AML-193 (cell line): ENCODE measurements around the gene ROR2.
"Not testable (repeated sequence)": the region's sequence is repeated elsewhere in the genome, so short reads cannot be mapped to it uniquely, and the experiment has no call there.

Experiments used
- DNase-seq, 2 experiments: peaks; one replicate each; lab custom pipeline; 2025; lab: John Stamatoyannopoulos, UW

The ROR2 gene

DNA sequence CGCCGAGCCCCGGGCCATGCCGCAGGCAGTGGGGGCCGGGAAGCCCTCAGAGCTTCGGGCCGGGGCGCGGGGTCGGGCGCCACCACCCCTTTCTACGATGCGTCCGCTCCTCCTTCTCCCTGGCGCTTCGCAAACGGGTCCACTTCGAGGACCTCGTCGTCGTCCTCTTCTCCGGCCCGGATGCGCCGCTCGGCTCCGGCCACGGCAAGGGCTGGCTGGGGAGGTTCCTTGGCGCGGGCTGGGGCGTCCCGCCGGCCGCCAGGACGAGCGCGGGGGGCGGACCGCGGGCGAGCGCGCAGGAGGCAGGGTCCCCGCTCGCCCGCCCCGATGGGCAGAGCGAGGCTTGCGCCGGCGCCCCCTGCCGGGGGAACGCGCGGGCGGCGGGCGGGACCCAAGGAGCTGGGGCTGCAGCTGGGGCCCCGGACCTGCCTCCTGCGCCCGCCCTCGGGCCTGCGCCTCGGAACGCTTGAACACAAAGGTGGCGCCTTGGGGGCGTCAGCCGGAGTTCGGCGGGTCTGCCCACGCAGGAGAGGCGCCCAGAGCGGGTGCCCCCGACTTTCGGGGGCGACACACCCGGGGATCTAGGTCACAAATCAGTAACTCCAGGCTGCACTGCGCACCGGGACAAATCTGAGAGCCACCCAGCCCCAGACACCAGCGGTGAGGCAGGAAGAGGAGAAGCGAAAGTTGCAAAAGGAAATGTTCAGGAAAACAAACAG lies at the start of gene ROR2:
ROR2 (minus strand) TSS at position 283 of the 719 bp plus-strand sequence.
- no peak for DNase-seq

DNA sequence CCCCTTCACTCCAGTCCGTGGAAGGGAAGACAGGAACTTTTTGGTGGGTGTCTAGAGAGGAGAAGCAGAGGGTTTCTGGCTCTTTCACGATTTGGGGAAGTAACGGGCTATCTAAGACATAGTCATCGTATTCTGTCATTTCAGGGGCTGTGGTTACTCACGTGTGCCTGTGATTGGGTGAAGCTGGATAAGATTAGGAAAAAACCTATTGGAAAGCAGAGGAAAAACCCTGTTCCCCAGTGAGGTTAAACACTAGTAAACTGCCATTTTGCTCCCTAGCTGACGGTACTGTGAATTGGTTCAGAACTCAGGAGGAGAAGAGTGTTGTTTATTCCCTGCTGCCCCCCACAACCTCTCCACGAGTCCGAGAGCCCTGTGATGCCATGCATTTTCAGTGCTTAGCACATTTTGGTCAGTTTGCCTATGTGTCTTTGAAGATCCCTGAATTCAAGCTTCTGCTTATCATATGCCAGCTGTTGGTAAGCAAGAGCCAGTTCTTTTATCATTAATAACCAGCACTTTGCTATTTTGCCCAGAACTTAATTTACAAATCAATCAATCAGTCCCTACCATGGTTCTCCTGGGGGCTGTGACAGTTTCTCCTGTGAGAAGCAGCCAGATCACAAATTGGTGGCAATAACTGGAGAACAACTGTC lies 45.1 kb upstream of the ROR2 start:
- DNase-seq, result no peak

DNA sequence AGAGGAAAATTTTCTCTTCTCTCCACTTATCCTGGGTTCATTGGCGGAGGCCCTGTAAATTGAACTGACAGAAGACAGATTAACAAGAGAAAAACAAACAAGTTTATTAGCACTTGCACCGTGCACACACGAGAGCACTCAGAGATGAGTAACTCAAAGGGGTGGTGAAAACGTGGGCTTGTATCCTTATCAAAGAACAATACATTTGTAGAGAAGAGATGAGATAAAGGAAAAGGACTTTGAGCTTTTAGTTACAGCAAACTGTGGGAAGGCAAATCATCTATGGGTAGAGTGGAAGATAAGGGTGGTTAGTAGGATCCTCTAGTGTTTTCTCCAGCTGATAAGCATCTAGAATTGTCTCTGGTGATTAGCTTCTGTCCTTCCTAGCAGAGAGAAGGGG lies 44.4 kb upstream of the ROR2 start:
- DNase-seq, result no peak

DNA sequence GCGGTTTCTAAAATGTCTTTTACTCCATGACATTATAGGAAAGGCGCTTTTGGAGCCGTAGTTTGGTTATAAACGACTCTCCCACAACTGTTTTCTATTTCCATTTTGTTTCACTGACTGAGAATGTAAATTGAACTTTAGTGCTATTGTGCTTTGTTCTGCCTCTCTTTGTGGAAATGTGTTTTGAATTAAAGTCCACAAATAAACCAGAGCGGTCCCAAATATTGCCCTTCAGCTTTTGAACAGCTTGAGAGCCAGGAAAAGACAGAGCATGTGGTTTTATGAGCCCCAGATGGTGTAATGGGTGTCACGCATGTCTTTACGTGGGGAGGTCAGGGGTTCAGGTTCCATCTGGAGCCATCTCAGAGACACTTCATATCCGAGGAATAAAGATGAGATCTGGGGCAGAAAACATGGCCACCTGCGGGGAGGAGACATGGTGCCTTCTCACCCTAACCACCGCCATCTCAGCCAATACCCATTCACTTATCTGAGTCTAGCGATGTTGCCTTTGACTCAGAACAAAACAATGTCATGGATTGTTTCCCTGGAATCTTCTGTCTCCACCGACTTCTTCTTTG lies 42.5 kb upstream of the ROR2 start:
- no peak for DNase-seq

DNA sequence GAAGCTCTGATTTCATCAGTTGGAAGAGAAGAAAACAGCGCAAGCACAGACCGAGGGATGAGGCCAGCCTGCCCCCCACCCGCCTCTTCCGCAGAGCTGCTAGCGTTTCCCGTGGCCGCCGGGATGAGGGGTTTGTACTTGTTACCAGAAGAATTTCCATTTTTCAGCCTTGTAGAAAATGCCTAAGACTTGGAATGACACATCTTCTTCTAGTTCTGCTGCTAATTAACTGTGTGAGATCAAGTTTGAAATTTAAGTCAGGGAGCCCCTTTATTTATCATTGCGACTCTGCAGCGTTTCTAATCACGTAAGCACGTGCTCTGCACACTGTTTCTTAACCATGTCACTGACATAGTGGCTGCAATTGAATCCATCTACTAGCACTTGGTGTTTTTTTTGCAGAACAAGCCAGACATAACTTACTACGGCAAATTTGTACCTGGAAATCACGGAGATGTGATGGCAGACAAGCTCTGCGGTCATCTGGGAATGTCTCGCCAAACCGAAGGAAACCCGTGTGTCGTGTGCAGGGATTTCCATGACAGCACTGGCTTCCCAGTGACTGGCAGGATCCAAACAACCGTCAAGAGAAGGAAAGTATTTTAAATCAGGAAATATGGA lies 41.8 kb upstream of the ROR2 start:
- no peak for DNase-seq

DNA sequence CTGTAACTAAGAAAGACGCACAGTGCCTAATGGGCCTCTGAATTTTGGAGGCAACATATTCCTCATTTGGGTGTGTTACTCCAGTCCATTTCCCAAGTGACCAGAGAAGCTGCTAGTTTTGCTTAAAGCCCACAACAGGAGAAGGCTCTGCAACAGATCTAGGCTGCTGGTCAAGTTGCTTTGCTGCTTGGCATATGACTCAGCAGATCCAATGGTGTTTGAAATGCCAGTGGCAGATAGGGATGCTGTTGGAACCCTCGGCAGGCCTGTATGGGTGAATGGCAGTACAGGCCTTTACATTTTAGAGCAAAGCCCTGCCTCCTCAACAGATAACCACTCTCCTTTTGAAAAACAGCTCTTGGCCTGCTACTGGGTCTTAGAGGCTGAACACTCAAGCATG lies 36.2 kb upstream of the ROR2 start:
- DNase-seq, result no peak

DNA sequence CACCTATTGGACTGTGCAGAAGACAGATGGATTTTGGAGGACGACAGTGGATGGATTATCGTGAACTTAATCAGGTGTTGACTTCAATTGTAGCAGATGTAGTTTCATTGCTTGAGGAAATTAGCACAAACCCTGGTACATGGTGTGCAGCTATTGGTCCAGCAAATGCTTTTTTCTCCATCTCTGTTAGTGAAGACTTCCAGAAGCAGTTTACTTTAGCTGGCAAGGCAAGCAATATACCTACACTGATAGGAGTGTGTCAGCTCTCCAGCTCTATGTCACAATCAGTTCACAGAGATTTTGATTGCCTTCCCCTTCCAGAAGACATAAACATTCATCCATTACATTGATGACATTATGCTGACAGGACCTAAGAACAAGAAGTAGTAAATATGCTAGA lies 35.7 kb upstream of the ROR2 start:
- no peak for DNase-seq

DNA sequence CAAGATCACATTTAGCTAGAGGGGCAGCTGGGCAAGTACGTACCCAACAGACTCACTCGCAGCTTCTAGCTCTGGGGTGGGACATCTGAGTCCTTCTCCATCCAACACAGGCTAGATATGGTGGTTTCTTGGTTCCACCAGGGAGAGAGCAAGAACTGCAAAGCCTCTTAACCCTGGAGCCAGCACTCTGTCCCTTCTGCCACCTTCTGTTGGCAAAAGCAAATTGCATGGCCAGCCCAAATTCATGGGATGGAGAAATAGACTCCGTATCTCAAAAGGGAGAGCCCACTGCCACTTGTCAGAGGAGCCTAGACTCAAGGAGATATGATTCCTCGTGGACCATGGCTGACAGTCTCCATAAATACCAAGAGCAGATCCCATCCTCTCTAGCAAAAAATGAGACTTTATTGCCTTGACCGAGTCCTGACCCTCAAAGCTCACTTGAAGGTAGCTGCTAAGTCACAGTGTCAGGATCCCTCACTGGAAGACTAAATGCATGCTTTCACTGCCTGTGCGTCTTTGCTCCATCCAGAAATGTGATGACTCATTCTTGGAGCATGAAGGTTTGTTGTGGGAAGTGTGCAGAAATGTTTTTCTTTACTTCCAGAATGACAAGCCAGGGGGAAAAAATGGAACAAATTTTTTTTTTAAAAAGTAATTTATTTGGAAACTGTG lies 28.8 kb upstream of the ROR2 start:
- DNase-seq, result no peak

DNA sequence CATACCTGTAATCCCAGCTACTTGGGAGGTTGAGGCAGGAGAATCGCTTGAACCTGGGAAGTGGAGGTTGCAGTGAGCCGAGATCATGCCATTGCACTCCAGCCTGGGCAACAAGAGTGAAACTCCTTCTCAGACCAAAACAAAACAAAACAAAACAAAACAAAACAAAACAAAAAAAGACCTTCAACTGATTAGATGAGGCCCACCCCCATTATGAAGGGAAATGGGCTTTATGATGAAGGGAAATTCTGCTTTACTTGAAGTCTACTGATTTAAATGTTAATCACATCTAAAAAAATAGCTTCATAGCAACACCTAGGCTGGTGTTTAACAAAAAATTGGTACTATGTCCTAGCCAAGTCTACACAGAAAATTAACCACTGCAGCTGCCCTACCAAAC lies 25.2 kb upstream of the ROR2 start:
- not testable (repeated sequence) for DNase-seq

DNA sequence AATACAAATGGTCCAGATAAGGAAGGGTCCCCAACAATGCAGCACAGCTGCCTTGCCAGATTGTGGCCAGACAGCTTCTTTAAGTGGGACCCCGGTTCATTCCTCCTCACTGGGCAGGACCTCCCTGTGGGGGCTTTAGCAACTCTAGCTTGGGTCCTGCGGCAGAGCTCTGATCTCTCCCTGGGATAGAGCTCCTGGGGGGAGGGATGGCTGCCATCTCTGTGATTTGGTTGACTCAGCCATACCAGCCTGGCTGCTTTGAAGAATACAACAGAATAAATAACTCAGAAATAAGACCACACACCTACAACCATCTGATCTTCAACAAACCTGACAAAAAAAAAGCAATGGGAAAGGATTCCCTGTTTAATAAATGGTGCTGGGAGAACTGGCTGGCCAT lies 22.7 kb upstream of the ROR2 start:
- DNase-seq, result no peak

DNA sequence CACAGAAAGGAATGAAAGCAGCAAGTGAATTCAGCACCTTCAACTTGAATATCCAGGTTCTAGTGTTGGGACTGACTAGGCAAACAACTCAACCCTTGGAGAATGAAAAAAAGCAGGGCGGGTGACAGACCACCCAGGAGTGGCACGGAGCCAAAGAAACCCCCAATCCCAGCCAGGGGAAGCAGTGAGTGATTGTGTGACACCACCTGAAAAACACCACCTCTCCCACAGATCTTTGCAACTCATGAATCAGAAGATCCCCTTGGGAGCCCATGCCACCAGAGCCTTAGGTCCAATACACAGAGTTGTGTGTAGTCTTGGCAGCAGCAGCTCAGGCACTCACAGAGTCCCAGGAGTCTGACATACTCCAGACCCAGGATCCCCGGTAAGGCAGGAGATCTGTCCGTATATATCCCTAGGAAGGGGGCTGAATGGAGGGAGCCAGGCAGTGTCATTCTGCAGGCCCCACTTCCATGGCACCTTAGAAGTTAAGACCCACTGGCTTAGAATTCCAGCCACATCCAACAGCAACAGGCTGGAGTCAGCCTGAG lies 22.1 kb upstream of the ROR2 start:
- DNase-seq, result no peak

DNA sequence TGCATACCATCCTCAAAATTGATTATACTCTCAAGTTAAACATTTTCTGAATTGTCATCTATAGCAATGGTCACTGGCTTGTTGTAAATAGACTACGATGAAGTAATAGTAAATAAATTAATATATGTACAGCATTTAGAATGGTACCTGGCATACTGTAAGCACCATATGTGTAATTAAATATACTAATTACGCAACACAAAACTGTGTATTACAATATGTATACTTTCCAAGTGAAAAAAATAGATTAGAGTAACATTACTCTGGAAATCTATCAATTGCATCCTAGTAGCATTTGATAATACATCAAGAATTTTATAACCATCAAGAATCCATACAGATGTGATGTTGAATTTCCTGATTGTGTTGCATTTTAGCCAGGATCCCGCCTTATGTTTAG lies 17.2 kb upstream of the ROR2 start:
- no peak for DNase-seq

DNA sequence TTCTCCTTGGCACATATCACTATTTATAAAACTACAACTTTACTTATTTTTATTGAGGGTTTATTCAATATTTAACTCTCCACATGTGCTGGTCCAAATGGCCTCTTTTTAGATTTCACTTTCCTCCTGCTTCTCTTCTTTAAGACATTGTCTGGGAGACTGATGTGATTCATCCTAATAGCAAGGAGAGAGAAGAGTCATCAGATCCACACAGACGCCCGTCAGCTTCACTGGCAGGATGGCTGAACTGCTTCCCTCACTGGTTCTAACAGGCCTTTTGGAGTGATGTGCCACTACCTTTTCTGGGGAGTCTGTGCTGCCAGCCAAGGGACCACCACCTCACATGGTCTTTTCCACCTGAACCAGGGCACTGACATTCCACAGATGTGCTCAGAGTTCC lies 16.5 kb upstream of the ROR2 start:
- DNase-seq, result no peak

DNA sequence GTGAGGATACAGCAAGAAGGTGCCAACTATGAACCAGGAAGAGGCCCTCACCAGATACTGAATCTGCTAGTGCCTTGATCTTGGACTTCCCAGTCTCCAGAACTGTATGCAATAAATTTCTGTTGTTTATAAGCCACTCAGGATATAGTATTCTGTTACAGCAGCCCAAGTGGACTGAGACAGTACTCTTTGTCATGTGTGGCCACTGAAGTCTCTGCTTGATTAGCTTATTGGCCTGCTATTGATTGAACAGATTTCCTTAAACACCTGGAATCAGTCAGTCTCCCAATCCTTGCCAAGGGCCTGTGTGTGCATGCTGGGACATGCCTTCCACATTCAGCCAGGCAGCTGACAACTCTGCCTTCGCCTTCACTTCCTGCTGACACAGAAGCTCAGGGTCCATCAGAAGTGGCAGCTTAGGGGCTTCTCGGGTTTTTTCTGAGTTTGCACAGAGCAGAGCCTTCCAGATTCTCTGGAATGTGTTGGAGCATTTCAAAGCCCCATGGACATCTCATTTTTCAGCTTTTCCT lies 13.7 kb upstream of the ROR2 start:
- no peak for DNase-seq

DNA sequence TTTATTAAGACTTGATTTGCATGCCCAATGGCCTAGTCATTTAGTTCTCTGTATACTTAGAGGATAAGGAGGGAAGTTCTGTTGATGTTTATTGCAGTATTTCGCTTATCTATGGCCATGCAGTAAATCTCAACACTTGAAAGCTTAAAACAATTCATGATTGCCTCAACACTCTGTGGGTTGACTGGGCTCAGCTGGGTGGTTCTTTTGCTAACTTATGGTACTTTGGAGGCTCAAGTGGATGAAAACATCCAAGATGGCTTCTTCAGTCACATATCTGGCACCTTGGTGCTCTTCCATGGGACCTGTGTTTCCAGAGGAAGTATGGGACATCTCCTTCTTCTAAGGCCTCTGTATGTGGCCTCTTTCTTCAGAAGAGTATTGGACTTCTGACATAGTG lies 10.3 kb upstream of the ROR2 start:
- DNase-seq, result no peak

DNA sequence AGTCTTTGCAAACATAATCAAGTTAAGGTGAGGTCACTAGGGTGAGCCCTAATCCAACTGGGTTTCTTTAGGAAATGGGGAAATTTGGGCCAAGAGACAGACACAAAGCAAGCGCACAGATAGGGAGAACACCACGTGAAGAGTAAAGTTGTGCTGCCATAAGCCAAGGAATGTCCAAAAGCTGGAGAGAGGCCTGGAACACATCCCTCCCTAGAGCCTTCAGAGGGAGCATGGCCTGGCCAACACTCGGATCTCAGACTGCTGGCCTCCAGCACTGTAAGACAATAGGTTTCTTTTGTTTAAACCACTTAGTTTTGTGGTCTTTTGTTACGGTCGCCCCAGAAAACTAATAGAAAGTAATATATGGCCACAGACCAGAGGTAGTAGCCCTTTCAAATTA lies 8.1 kb upstream of the ROR2 start:
- DNase-seq, result no peak

DNA sequence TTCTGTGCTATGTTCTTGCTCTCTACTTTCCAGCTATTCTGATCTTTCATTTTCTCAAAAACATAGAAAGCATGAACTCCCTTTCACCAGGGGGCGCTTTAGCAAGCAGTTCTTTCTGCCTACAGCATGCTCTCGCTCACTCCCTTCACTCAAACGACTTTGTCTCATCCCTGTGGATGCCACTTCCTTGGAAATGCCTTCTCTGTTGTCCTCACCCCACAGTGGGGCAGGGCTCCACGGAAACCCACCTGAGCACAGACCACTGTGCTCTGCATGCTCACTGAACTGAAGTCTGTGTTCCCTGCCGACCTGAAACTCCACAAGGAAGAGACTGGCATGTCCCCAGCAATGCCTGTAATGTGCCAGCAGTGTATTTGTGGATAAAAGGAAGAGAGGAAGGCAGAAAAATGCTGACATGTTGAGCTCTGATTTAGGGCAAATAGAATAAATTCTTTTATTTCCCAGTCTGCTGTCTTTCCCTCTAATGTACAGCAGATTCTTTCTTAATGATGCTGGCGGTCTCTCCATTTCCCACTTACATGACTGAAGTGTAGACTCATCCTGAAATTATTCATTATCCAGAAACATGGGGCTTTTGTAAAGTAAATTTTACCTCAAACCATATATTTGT lies 4.9 kb upstream of the ROR2 start:
- peak in 1 of 2 experiments; percentile 7 for DNase-seq

DNA sequence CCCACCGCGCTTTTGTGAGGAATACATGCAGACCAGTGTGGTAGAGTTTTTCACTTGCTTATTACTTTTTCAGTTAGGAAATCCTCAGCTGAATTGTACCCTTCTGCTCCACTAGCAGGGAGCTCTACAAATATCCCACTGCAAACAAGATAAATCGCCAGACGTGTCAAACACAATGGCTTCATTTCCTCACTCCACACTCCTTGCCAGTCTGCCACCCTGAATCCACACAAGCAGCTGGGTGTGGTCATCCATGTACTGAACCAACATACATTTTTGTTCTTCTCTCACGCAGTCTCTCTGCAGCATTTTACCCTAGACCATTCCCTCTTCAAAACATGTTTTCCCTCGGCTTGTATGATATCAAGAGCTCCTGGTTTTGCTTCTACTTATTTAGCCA lies 3.7 kb upstream of the ROR2 start:
- no peak for DNase-seq

DNA sequence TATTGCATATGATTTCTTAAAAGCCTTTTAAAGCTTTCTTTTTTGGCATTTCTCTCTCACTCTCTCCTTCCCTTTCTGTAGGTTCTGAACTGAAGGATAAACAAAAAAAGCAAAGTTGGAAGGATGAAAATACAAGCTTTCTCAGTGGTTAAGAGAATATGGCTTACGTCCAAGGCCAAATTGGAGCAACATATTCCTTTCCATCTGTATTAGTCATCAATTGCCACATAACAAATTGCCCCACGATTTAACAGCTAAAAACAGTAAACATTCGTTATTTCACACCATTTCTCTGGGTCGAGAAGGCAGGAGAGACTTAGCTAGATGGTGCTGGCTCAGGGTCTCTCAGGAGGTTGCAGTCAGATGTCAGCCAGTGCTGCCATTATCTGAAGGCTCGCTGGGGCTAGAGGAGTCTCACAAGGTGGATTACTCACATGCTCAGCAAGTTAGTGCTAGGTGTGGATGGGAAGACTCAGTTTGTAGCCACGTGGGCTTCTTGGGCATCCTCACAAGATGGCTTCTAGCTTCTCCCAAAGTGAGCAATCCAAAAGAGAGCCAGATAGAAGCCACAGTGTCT lies 2.0 kb upstream of the ROR2 start:
- DNase-seq, result no peak

DNA sequence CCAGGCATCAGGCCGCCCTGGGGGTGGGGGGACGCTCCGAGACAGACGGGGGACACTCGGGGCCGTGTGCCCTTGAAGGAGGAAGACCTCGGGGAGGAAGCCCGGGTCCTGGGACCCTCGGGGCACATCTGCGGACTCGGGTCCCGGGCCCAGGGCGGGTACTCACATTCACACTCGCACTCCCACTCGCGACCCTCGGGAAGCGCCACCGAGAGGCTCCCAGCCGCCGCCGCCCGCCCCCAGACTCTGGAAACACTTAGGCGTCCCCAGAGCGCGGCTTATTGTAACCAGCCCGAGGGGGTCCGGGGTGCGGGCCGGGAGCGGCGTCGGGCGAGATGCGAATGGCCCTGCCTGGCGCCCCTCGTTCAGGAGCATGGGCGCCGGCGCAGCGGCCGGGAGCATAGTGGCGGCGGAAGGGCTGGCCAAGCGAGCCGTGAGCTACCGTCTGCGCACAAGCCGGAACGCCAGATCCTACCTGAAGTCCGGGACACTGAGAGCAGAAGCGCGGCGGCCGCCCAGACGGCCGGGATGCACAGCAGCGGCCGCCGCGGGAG lies 559 bp downstream of the ROR2 start:
- no peak for DNase-seq
